GM21526 (cell line): ENCODE results near the gene CD44.
A peak's percentile ranks its signal among the peaks of the same experiment; 100 is the strongest.

ENCODE experiments used
- ATAC-seq: cut with Tn5 transposase; IDR thresholded peaks from one replicate; pipeline ENCODE4 v1.9.1; 2021; ENCODE audit warnings: moderate library complexity; ENCODE audit not compliant: unreplicated experiment, low FRiP score

CD44 gene

GRCh38 chr11:35248558-35249323 lies 109.8 kb downstream of the CD44 start:
- no peak for ATAC-seq

- ATAC-seq, result no peak
Measured at GRCh38 chr11:35250192-35250591, 111.2 kb downstream of the CD44 start.

GRCh38 chr11:35250621-35251020 lies 111.7 kb downstream of the CD44 start:
- no peak for ATAC-seq

GRCh38 chr11:35253237-35253636 lies 114.3 kb downstream of the CD44 start:
- no peak for ATAC-seq

GRCh38 chr11:35255514-35255913 lies 116.5 kb downstream of the CD44 start:
- ATAC-seq, result no peak

- no peak for ATAC-seq
Measured at GRCh38 chr11:35256296-35256695, 117.3 kb downstream of the CD44 start.

GRCh38 chr11:35257281-35257680 lies 118.3 kb downstream of the CD44 start:
- peak; percentile 100 for ATAC-seq

GRCh38 chr11:35259529-35259928 lies 120.6 kb downstream of the CD44 start:
- ATAC-seq, result no peak

- no peak for ATAC-seq
Measured at GRCh38 chr11:35260342-35260985, 121.5 kb downstream of the CD44 start.

- ATAC-seq, result no peak
Measured at GRCh38 chr11:35261197-35261596, 122.2 kb downstream of the CD44 start.

GRCh38 chr11:35262056-35262455 lies 123.1 kb downstream of the CD44 start:
- no peak for ATAC-seq

GRCh38 chr11:35262735-35263134 lies 123.8 kb downstream of the CD44 start:
- no peak for ATAC-seq

GRCh38 chr11:35265755-35266454 lies 126.9 kb downstream of the CD44 start:
- ATAC-seq, result no peak

- no peak for ATAC-seq
Measured at GRCh38 chr11:35267504-35267903, 128.5 kb downstream of the CD44 start.

- ATAC-seq, result no peak
Measured at GRCh38 chr11:35270342-35270741, 131.4 kb downstream of the CD44 start.

GRCh38 chr11:35271031-35271430 lies 132.1 kb downstream of the CD44 start:
- no peak for ATAC-seq

GRCh38 chr11:35272391-35272902 lies 133.5 kb downstream of the CD44 start:
- ATAC-seq, result peak; percentile 76

- ATAC-seq, result no peak
Measured at GRCh38 chr11:35274909-35275785, 136.2 kb downstream of the CD44 start.

GRCh38 chr11:35275786-35276170 lies 136.8 kb downstream of the CD44 start:
- ATAC-seq, result no peak

GRCh38 chr11:35276396-35277145 lies 137.6 kb downstream of the CD44 start:
- ATAC-seq, result no peak
